GM23338 (cell line): ENCODE measurements around the gene ZNF804A. TPM values are rescaled to one million over a fixed set of nuclear protein-coding genes. Genes with fewer than 3 reads are reported as not detected.

Source experiments
- ATAC-seq: fragments of 200-7000 bp; cut with Tn5 transposase; 3 replicates; pipeline ENCODE4 v1.9.1; 2020
- DNase-seq: peaks from one replicate; pipeline ENCODE4 v3.0.0-alpha.2; 2015; ENCODE audit warnings: low spot score
- H2AFZ ChIP-seq: fragments of 200-600 bp; sonication (generic); 2 replicates; pipeline ENCODE4 v1.8.0; 2016; ENCODE audit warnings: antibody characterized with exemption, mild to moderate bottlenecking, moderate library complexity
- H3F3A ChIP-seq: fragments of 200-600 bp; sonication (generic); replicated peaks from 2 replicates; pipeline ENCODE4 v1.8.0; 2017; ENCODE audit warnings: antibody characterized with exemption, mixed run types, low read depth
- H3K27ac ChIP-seq: fragments of 200-600 bp; sonication (generic); 2 replicates; pipeline ENCODE4 v1.6.1; 2016; ENCODE audit warnings: low read depth
- H3K27me3 ChIP-seq: fragments of 200-600 bp; sonication (generic); 2 replicates; pipeline ENCODE4 v1.8.0; 2016; ENCODE audit warnings: mild to moderate bottlenecking, mixed run types, moderate library complexity; ENCODE audit not compliant: insufficient read depth
- H3K36me3 ChIP-seq: fragments of 200-600 bp; sonication (generic); 2 replicates; pipeline ENCODE4 v1.8.0; 2016; ENCODE audit warnings: mild to moderate bottlenecking; ENCODE audit not compliant: insufficient read depth
- H3K4me1 ChIP-seq: fragments of 200-600 bp; sonication (generic); 2 replicates; pipeline ENCODE4 v1.8.0; 2016; ENCODE audit warnings: mild to moderate bottlenecking, moderate library complexity; ENCODE audit not compliant: insufficient read depth
- H3K4me2 ChIP-seq: fragments of 200-600 bp; sonication (generic); 2 replicates; pipeline ENCODE4 v1.7.1; 2017; ENCODE audit warnings: mixed run types
- H3K4me3 ChIP-seq: fragments of 200-600 bp; sonication (generic); 2 replicates; pipeline ENCODE4 v1.6.1; 2016; ENCODE audit warnings: mixed run types
- H3K79me2 ChIP-seq: fragments of 200-600 bp; sonication (generic); replicated peaks from 2 replicates; pipeline ENCODE4 v1.8.0; 2017; ENCODE audit warnings: mild to moderate bottlenecking; ENCODE audit not compliant: insufficient read depth
- H3K9me2 ChIP-seq: fragments of 200-600 bp; sonication (generic); 2 replicates; pipeline ENCODE4 v1.8.0; 2017; ENCODE audit not compliant: insufficient read depth
- H4K20me1 ChIP-seq: fragments of 200-600 bp; sonication (generic); replicated peaks from 2 replicates; pipeline ENCODE4 v1.8.0; 2017; ENCODE audit warnings: mild to moderate bottlenecking; ENCODE audit not compliant: insufficient read depth
- H3K27ac Mint-ChIP-seq: 2 replicates; pipeline ENCODE4 v1.8.0; 2020; ENCODE audit warnings: inconsistent platforms, mild to moderate bottlenecking, moderate library complexity, mixed read lengths
- H3K27me3 Mint-ChIP-seq: 3 replicates; pipeline ENCODE4 v1.8.0; 2022; ENCODE audit warnings: low read depth, mild to moderate bottlenecking, moderate library complexity, mixed read lengths, inconsistent platforms; ENCODE audit not compliant: insufficient read depth, poor library complexity
- H3K36me3 Mint-ChIP-seq: 3 replicates; pipeline ENCODE4 v1.8.0; 2021; ENCODE audit warnings: low read depth, mild to moderate bottlenecking, inconsistent platforms, moderate library complexity, mixed read lengths
- H3K4me1 Mint-ChIP-seq: 3 replicates; pipeline ENCODE4 v1.8.0; 2020; ENCODE audit warnings: mild to moderate bottlenecking, inconsistent platforms, mixed read lengths
- H3K4me3 Mint-ChIP-seq: 3 replicates; pipeline ENCODE4 v1.8.0; 2021; ENCODE audit warnings: moderate library complexity, mild to moderate bottlenecking, inconsistent platforms, mixed read lengths
- H3K9me3 Mint-ChIP-seq: 3 replicates; pipeline ENCODE4 v1.8.0; 2020; ENCODE audit warnings: moderate library complexity, mild to moderate bottlenecking, inconsistent platforms, mixed read lengths
- CREB1 ChIP-seq: fragments of 250-450 bp; sonication (Bioruptor Pico); IDR thresholded peaks from 2 replicates; pipeline ENCODE4 v1.5.0; 2020; ENCODE audit warnings: low read depth, mild to moderate bottlenecking, moderate library complexity
- EZH2 ChIP-seq: fragments of 200-600 bp; sonication (generic); IDR thresholded peaks from one replicate; pipeline ENCODE4 v1.8.0; 2017; ENCODE audit warnings: antibody characterized with exemption, mild to moderate bottlenecking, low read depth; ENCODE audit not compliant: unreplicated experiment
- EZH2phosphoT487 ChIP-seq: fragments of 200-600 bp; sonication (generic); IDR thresholded peaks from one replicate; pipeline ENCODE4 v1.8.1; 2018; ENCODE audit warnings: antibody characterized with exemption; ENCODE audit not compliant: unreplicated experiment
- JUNB ChIP-seq: IDR thresholded peaks from one replicate; pipeline ENCODE4 v1.6.1; 2016; ENCODE audit warnings: antibody characterized with exemption; ENCODE audit not compliant: unreplicated experiment
- NANOG ChIP-seq: IDR thresholded peaks from 2 replicates; pipeline ENCODE4 v1.6.1; 2016; ENCODE audit warnings: antibody characterized with exemption, borderline replicate concordance
- POLR2AphosphoS5 ChIP-seq: IDR thresholded peaks from 2 replicates; pipeline ENCODE4 v1.6.1; 2016; ENCODE audit warnings: antibody characterized with exemption, low read depth
- STAT1 ChIP-seq: IDR thresholded peaks from one replicate; pipeline ENCODE4 v1.6.1; 2016; ENCODE audit warnings: antibody characterized with exemption; ENCODE audit not compliant: unreplicated experiment
- ZNF114 ChIP-seq: fragments of 250-450 bp; sonication (Bioruptor Pico); IDR thresholded peaks from 2 replicates; pipeline ENCODE4 v1.5.0; 2020; ENCODE audit warnings: mild to moderate bottlenecking, moderate library complexity
- polyA plus RNA-seq: library from polyadenylated mRNA; unstranded; fragments of >200 nt; fragmentation: Nextera tagmentation; extraction: Ambion mirVana; gene quantifications from 2 replicates; pipeline ENCODE4 v1.2.1, GENCODE V29; 2016
- total RNA-seq: library from RNA; depleted of rRNA; stranded (reverse); fragments of >200 nt; shearing (Covaris generic); gene quantifications from 2 replicates; pipeline ENCODE4 v1.2.3, GENCODE V29; 2014
- TF ChIP-seq, protein P1 (sequence below): IDR thresholded peaks from 2 replicates; pipeline ENCODE4 v1.6.1; 2016; ENCODE audit warnings: antibody characterized with exemption
- TF ChIP-seq, protein P2 (sequence below): fragments of 250-450 bp; sonication (Bioruptor Pico); IDR thresholded peaks from 2 replicates; pipeline ENCODE4 v1.5.0; 2020; ENCODE audit warnings: mild to moderate bottlenecking, moderate library complexity

ZNF804A gene
- total and polyA plus RNA-seq, 2 experiments from 2014 or later = not detected

DNA sequence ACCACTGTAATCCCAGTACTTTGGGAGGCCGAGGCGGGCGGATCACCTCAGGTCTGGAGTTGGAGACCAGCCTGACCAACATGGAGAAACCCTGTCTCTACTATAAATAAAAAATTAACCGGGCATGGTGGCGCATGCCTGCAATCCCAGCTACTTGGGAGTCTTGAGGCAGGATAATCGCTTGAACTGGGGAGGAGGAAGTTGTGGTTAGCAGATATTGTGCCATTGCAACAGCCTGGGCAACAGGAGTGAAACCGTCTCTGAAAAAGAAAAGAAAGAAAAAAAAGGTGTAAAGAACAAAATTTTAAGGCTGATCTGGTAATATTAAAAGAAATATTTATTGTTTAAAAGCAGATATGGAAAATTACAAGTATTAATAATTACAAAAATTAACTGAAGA, 29.7 kb downstream of the ZNF804A start:
- Mint-ChIP-seq H3K27me3 (peaks cover 2% of the 10 kb centered on the region), H3K36me3 (no peaks in the 10 kb centered on the region), H3K4me1 (no peaks in the 10 kb centered on the region), H3K27ac (no peak overlapping the region), H3K4me3 (no peak overlapping the region), H3K9me3 (no peaks in the 10 kb centered on the region)
- Histone ChIP-seq H3K79me2 (no peaks in the 10 kb centered on the region), H4K20me1 (no peaks in the 10 kb centered on the region), H3K4me3 (no peak overlapping the region), H3F3A (no peaks in the 10 kb centered on the region), H2AFZ (no peak overlapping the region), H3K4me2 (no peak overlapping the region), H3K4me1 (no peaks in the 10 kb centered on the region), H3K9me2 (no peaks in the 10 kb centered on the region), H3K27me3 (no peaks in the 10 kb centered on the region), H3K27ac (no peak overlapping the region), H3K36me3 (no peaks in the 10 kb centered on the region)
- TF ChIP-seq EZH2 (no peak), CREB1 (CRISPR knock-in tag) (no peak), JUNB (no peak), EZH2phosphoT487 (no peak), ZNF114 (CRISPR knock-in tag) (no peak), STAT1 (no peak), NANOG (no peak), POLR2AphosphoS5 (no peak)
- TF ChIP-seq, protein P1, sequence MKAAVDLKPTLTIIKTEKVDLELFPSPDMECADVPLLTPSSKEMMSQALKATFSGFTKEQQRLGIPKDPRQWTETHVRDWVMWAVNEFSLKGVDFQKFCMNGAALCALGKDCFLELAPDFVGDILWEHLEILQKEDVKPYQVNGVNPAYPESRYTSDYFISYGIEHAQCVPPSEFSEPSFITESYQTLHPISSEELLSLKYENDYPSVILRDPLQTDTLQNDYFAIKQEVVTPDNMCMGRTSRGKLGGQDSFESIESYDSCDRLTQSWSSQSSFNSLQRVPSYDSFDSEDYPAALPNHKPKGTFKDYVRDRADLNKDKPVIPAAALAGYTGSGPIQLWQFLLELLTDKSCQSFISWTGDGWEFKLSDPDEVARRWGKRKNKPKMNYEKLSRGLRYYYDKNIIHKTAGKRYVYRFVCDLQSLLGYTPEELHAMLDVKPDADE = no peak
- ATAC-seq (no peak), DNase-seq (no peak)

DNA sequence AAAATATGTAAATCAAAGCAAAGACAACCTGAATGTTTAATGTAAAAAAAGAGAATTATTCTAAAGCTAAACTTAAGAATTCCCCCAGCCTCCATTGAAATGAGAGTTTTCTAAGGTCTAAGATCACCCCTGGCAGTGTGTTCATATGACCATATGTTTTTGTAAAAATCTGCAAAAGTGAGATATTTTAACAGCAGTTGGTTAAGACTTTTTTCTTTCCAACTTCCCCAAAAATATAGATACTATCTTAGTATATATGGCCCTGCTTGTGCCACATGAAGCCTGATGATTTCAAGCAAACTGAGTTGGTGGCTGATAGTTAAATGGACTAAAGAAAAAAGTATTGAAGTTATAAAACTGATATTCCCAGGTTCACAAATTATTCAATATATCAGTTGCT, 35.4 kb downstream of the ZNF804A start:
- Mint-ChIP-seq H3K4me3 (no peak overlapping the region), H3K27me3 (no peaks in the 10 kb centered on the region), H3K4me1 (no peaks in the 10 kb centered on the region), H3K9me3 (no peaks in the 10 kb centered on the region), H3K27ac (no peak overlapping the region), H3K36me3 (no peaks in the 10 kb centered on the region)
- no peak overlapping the region for H3K27ac ChIP-seq
- TF ChIP-seq POLR2AphosphoS5 = no peak
- TF ChIP-seq EZH2phosphoT487 = no peak
- no peak for TF ChIP-seq EZH2
- no peak for TF ChIP-seq STAT1
- no peak for TF ChIP-seq JUNB
- TF ChIP-seq, protein P2, sequence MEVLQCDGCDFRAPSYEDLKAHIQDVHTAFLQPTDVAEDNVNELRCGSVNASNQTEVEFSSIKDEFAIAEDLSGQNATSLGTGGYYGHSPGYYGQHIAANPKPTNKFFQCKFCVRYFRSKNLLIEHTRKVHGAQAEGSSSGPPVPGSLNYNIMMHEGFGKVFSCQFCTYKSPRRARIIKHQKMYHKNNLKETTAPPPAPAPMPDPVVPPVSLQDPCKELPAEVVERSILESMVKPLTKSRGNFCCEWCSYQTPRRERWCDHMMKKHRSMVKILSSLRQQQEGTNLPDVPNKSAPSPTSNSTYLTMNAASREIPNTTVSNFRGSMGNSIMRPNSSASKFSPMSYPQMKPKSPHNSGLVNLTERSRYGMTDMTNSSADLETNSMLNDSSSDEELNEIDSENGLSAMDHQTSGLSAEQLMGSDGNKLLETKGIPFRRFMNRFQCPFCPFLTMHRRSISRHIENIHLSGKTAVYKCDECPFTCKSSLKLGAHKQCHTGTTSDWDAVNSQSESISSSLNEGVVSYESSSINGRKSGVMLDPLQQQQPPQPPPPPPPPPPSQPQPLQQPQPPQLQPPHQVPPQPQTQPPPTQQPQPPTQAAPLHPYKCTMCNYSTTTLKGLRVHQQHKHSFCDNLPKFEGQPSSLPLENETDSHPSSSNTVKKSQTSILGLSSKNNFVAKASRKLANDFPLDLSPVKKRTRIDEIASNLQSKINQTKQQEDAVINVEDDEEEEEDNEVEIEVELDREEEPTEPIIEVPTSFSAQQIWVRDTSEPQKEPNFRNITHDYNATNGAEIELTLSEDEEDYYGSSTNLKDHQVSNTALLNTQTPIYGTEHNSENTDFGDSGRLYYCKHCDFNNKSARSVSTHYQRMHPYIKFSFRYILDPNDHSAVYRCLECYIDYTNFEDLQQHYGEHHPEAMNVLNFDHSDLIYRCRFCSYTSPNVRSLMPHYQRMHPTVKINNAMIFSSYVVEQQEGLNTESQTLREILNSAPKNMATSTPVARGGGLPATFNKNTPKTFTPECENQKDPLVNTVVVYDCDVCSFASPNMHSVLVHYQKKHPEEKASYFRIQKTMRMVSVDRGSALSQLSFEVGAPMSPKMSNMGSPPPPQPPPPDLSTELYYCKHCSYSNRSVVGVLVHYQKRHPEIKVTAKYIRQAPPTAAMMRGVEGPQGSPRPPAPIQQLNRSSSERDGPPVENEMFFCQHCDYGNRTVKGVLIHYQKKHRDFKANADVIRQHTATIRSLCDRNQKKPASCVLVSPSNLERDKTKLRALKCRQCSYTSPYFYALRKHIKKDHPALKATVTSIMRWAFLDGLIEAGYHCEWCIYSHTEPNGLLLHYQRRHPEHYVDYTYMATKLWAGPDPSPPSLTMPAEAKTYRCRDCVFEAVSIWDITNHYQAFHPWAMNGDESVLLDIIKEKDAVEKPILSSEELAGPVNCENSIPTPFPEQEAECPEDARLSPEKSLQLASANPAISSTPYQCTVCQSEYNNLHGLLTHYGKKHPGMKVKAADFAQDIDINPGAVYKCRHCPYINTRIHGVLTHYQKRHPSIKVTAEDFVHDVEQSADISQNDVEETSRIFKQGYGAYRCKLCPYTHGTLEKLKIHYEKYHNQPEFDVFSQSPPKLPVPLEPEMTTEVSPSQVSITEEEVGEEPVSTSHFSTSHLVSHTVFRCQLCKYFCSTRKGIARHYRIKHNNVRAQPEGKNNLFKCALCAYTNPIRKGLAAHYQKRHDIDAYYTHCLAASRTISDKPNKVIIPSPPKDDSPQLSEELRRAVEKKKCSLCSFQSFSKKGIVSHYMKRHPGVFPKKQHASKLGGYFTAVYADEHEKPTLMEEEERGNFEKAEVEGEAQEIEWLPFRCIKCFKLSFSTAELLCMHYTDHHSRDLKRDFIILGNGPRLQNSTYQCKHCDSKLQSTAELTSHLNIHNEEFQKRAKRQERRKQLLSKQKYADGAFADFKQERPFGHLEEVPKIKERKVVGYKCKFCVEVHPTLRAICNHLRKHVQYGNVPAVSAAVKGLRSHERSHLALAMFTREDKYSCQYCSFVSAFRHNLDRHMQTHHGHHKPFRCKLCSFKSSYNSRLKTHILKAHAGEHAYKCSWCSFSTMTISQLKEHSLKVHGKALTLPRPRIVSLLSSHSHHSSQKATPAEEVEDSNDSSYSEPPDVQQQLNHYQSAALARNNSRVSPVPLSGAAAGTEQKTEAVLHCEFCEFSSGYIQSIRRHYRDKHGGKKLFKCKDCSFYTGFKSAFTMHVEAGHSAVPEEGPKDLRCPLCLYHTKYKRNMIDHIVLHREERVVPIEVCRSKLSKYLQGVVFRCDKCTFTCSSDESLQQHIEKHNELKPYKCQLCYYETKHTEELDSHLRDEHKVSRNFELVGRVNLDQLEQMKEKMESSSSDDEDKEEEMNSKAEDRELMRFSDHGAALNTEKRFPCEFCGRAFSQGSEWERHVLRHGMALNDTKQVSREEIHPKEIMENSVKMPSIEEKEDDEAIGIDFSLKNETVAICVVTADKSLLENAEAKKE (CRISPR knock-in tag) = no peak
- TF ChIP-seq, protein P1 = no peak
- TF ChIP-seq NANOG = no peak
- TF ChIP-seq CREB1 (CRISPR knock-in tag) = no peak
- no peak for TF ChIP-seq ZNF114 (CRISPR knock-in tag)
- no peaks in the 10 kb centered on the region for H3K36me3 ChIP-seq
- DNase-seq (no peak), ATAC-seq (no peak)
- no peak overlapping the region for H3K4me3 ChIP-seq
- no peaks in the 10 kb centered on the region for H3F3A ChIP-seq
- no peaks in the 10 kb centered on the region for H3K79me2 ChIP-seq
- no peaks in the 10 kb centered on the region for H3K9me2 ChIP-seq
- no peaks in the 10 kb centered on the region for H3K27me3 ChIP-seq
- H4K20me1 ChIP-seq = no peaks in the 10 kb centered on the region
- H3K4me1 ChIP-seq = no peaks in the 10 kb centered on the region
- no peak overlapping the region for H2AFZ ChIP-seq
- H3K4me2 ChIP-seq = no peak overlapping the region
